Measurements from ENCODE around the gene ROBO2. TPM values are rescaled to one million over a fixed set of nuclear protein-coding genes. Genes with fewer than 3 reads are reported as not detected.

The ROBO2 gene
- total and polyA plus RNA-seq, 5 donors: 0.05 to 2.1 (median 0.39) TPM; not detected in 1

DNA sequence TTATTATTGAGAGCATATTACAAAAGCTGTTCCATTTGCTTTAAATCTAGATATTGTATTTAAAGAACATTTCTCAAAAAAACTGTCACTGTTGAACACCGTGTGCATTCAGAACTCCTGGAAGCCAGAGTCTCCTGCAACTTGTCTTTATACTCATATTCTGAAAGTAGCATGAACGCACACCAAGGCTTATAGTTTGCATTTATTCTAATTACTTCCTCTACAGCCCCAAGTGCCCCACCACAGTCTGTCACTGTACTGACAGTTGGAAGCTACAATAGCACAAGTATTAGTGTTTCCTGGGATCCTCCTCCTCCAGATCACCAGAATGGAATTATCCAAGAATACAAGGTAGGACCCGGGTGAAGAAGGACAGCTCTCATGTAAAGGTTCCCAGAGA lies 537.4 kb downstream of the ROBO2 start:
- DNase-seq (no peak), ATAC-seq (no peak)
- no peak overlapping the region for H3K4me3 ChIP-seq (ENCODE audit: low read length)
- no peaks in the 10 kb centered on the region for H3K4me1 ChIP-seq (ENCODE audit: control insufficient read depth, insufficient read depth, low read length)
- H3K27me3 ChIP-seq (ENCODE audit: control insufficient read depth, insufficient read depth): no peaks in the 10 kb centered on the region
- no peak overlapping the region for H3K27ac ChIP-seq (ENCODE audit: low read length)
- intact Hi-C loops (cut with DNase I): no loop called here
- 71% methylated on average over 3 of the region's 3 CpGs for WGBS
- no peaks in the 10 kb centered on the region for H3K9me3 ChIP-seq (ENCODE audit: control insufficient read depth, low read length)

DNA sequence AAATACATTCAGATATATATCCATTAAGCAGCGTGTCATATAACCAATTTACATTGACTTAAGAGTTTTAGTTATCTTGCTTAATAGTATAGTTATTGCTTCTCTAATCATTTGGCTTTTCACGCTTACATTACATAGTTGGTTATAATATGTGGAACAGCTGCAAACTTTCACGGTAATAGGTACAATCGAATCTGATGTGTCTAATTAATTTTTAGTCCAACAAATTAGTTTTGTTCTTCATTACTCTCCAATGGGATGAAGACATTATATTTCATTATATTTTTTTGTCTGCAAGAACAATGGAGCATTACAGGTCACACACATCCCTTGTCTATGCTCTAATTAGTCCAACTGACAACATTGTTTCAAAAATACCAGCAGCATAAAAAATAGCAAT lies 546.3 kb downstream of the ROBO2 start:
- Histone ChIP-seq H3K4me3 (ENCODE audit: low read length) (no peak overlapping the region), H3K27me3 (ENCODE audit: control insufficient read depth, insufficient read depth) (no peaks in the 10 kb centered on the region), H3K27ac (ENCODE audit: low read length) (no peak overlapping the region), H3K9me3 (ENCODE audit: control insufficient read depth, low read length) (no peaks in the 10 kb centered on the region), H3K4me1 (ENCODE audit: control insufficient read depth, insufficient read depth, low read length) (no peaks in the 10 kb centered on the region)
- DNase-seq (no peak), ATAC-seq (no peak)
- intact Hi-C loops (cut with DNase I): no loop called here
- WGBS: 90% methylated on average over 4 of the region's 4 CpGs

DNA sequence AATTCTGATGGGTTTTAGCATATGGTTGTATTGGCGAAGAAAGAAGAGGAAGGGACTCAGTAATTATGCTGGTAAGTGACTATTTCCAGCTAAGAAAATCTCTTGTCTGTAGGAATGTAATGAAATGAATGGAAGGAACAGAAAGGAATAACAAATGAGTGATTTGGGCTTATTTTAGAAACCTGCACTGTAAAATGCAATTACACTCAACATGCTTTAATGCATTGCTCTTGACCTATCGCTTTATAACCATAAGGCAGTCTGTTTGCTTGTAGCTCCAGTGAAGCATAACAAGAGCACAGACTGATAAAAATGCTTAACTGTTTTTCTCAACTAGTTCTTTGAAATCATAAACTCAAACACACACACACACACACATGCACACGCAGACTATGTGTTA lies 549.0 kb downstream of the ROBO2 start:
- no peak overlapping the region for H3K4me3 ChIP-seq (ENCODE audit: low read length)
- H3K27ac ChIP-seq (ENCODE audit: low read length): no peak overlapping the region
- H3K27me3 ChIP-seq (ENCODE audit: control insufficient read depth, insufficient read depth): no peaks in the 10 kb centered on the region
- WGBS: 88% methylated on average over 3 of the region's 3 CpGs
- H3K4me1 ChIP-seq (ENCODE audit: control insufficient read depth, insufficient read depth, low read length): no peaks in the 10 kb centered on the region
- intact Hi-C loops (cut with DNase I): no loop called here
- H3K9me3 ChIP-seq (ENCODE audit: control insufficient read depth, low read length): no peaks in the 10 kb centered on the region
- ATAC-seq (no peak), DNase-seq (no peak)

DNA sequence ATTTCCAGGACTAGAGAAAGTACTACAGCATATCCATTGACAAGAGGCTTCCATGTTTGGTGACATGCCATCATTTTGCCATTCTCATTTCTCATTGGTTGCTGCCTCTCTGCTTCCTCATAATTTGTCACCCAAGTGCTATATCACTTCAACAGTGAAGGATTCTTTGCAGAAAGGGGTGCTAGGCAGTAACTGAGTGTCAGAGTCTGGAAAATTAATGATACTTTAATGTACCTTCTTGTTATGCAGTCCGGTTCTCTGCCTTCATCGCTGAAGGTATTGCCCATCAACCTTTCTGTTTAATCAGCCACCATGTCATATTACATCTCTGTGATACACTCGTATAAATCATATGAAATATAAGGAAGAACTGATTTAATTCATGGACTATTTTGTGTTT lies 550.3 kb downstream of the ROBO2 start:
- intact Hi-C loops (cut with DNase I): no loop called here
- no peaks in the 10 kb centered on the region for H3K27me3 ChIP-seq (ENCODE audit: control insufficient read depth, insufficient read depth)
- no peaks in the 10 kb centered on the region for H3K4me1 ChIP-seq (ENCODE audit: control insufficient read depth, insufficient read depth, low read length)
- no peak for DNase-seq
- WGBS: 92% methylated on average over 3 of the region's 3 CpGs
- H3K9me3 ChIP-seq (ENCODE audit: control insufficient read depth, low read length): no peaks in the 10 kb centered on the region
- H3K27ac ChIP-seq (ENCODE audit: low read length): no peak overlapping the region
- no peak for ATAC-seq
- H3K4me3 ChIP-seq (ENCODE audit: low read length): no peak overlapping the region

DNA sequence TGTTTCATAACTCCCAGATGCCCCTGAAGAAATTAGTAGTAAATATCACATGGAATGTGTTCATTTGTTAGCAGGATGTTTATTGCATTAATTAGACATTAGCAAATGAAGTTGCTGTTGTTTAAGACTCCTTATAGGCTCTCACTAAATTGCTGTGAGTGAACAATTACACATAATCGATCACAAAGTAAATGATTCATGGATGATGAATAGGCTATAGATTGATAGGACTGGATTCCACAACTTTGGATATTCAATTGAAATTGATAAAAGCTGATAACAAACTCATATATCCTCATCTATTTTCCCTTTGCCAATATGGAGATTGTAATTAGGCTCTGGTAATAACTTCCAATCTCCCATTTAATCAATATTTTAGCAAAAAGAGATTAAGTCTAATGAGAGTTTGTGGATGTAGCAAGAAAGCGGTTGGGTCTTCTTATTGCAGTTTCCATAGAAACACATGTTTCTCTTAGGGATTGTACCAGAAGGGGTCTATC lies 555.5 kb downstream of the ROBO2 start:
- 96% methylated on average over 2 of the region's 2 CpGs for WGBS
- H3K27me3 ChIP-seq (ENCODE audit: control insufficient read depth, insufficient read depth): no peaks in the 10 kb centered on the region
- no peak for ATAC-seq
- intact Hi-C loops (cut with DNase I): no loop called here
- no peak for DNase-seq
- no peaks in the 10 kb centered on the region for H3K4me1 ChIP-seq (ENCODE audit: control insufficient read depth, insufficient read depth, low read length)
- no peak overlapping the region for H3K27ac ChIP-seq (ENCODE audit: low read length)
- no peaks in the 10 kb centered on the region for H3K9me3 ChIP-seq (ENCODE audit: control insufficient read depth, low read length)
- no peak overlapping the region for H3K4me3 ChIP-seq (ENCODE audit: low read length)

DNA sequence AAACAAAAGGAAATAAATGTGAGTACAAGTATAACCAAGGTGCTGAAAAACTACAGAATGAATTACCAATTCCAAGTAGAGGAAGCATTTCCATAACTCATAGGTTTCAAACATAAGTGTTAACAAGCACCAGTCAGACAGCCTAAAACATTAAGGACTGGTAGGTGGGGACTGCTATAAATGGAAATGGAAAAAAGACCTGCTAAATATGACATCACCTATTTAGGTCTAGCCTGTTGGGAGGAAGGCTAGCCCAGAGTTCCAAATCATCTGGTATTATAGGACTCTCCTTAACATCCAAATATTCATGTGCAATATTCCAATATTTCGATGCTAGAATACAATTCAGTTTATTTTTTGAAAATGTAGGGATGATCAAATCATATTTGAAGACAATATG lies 560.0 kb downstream of the ROBO2 start:
- H3K27ac ChIP-seq (ENCODE audit: low read length): no peak overlapping the region
- H3K27me3 ChIP-seq (ENCODE audit: control insufficient read depth, insufficient read depth): no peaks in the 10 kb centered on the region
- H3K4me3 ChIP-seq (ENCODE audit: low read length): no peak overlapping the region
- H3K9me3 ChIP-seq (ENCODE audit: control insufficient read depth, low read length): no peaks in the 10 kb centered on the region
- no peak for DNase-seq
- intact Hi-C loops (cut with DNase I): no loop called here
- H3K4me1 ChIP-seq (ENCODE audit: control insufficient read depth, insufficient read depth, low read length): no peaks in the 10 kb centered on the region
- 87% methylated on average over 1 of the region's 1 CpG for WGBS
- no peak for ATAC-seq

DNA sequence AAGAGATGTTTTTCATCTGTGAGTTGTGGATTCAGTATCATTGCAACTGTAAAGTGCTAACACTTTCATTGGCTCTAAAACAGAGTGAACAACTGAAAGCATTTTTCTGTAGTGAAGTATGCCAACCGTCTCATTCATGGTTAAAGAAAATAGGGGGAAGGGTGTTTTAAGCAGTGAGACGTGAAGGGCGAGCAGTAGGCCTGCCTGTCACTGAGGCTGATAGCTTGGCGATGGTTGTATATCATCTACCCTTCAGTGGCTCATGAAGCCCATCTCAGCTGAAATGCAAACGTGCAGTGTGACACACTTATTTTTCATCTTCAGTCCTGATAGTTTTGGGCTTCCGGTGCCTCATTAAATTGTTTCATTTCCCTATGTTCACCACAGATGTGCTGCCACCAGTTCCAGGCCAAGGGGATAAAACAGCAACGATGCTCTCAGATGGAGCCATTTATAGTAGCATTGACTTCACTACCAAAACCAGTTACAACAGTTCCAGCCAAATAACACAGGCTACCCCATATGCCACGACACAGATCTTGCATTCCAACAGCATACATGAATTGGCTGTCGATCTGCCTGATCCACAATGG lies 562.0 kb downstream of the ROBO2 start:
- no peaks in the 10 kb centered on the region for H3K4me1 ChIP-seq (ENCODE audit: control insufficient read depth, insufficient read depth, low read length)
- intact Hi-C loops (cut with DNase I): no loop called here
- no peak overlapping the region for H3K27ac ChIP-seq (ENCODE audit: low read length)
- H3K4me3 ChIP-seq (ENCODE audit: low read length): no peak overlapping the region
- 80% methylated on average over 9 of the region's 9 CpGs for WGBS
- no peak for DNase-seq
- H3K27me3 ChIP-seq (ENCODE audit: control insufficient read depth, insufficient read depth): no peaks in the 10 kb centered on the region
- no peaks in the 10 kb centered on the region for H3K9me3 ChIP-seq (ENCODE audit: control insufficient read depth, low read length)
- no peak for ATAC-seq

DNA sequence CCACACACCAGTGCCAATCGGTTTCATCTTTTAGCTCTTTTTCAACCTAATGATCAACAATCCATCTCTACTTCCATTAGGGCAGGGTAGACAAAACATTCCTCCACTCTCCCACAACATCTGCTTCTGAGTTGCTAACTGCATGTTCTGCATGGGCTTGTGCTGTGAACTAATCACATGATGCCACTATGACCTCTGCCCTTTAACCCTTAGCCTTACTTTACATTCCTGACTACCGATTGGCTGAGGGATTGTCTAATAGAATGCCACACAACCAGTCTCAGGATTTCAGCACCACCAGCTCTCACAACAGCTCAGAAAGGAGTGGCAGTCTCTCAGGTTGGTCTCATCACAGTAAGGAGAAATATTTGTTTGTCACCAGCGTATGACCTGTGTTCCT lies 562.8 kb downstream of the ROBO2 start:
- Histone ChIP-seq H3K9me3 (ENCODE audit: control insufficient read depth, low read length) (no peaks in the 10 kb centered on the region), H3K27me3 (ENCODE audit: control insufficient read depth, insufficient read depth) (no peaks in the 10 kb centered on the region), H3K4me1 (ENCODE audit: control insufficient read depth, insufficient read depth, low read length) (no peaks in the 10 kb centered on the region), H3K27ac (ENCODE audit: low read length) (no peak overlapping the region), H3K4me3 (ENCODE audit: low read length) (no peak overlapping the region)
- ATAC-seq (no peak), DNase-seq (no peak)
- 89% methylated on average over 3 of the region's 3 CpGs for WGBS
- intact Hi-C loops (cut with DNase I): no loop called here

DNA sequence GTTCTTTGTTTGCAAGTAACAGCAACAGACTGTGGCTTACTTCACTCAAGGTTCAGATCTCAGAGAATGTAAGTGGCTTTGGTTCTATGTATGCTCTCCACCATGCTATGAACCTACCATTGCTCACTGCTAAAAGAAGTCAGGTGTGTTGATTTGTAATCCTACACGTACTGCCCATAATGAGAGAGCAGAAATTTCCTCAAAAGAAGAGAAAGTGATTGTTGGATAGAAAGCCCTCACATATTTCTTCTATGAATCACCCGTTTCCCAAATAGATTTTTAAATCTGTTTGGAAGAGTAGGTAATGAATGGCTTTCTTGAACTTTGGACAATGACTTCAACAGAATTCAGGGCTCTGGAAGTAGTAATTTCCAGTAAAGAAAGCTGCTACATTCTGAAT lies 565.4 kb downstream of the ROBO2 start:
- H3K9me3 ChIP-seq (ENCODE audit: control insufficient read depth, low read length): no peaks in the 10 kb centered on the region
- 81% methylated on average over 2 of the region's 2 CpGs for WGBS
- no peaks in the 10 kb centered on the region for H3K27me3 ChIP-seq (ENCODE audit: control insufficient read depth, insufficient read depth)
- ATAC-seq (no peak), DNase-seq (no peak)
- H3K4me3 ChIP-seq (ENCODE audit: low read length): no peak overlapping the region
- intact Hi-C loops (cut with DNase I): no loop called here
- no peak overlapping the region for H3K27ac ChIP-seq (ENCODE audit: low read length)
- H3K4me1 ChIP-seq (ENCODE audit: control insufficient read depth, insufficient read depth, low read length): no peaks in the 10 kb centered on the region

DNA sequence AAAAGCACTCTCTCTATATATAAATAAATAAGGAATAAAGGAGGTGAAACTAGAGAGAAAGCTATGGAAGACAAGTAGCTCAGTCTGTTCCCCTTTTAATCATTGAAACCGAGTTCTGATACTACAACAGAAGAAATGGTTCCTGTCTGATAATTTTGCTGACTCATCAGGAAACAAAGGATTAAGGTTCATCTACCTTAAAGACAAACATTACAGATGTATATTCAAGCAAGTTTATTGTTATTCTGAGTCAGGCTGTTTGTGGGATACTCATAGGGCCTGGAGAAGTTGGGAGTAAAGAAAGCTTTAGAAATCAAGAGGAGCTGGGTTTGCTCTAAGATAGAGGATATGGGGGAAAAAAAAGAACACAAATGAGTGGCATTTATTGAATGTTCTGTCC lies 566.0 kb downstream of the ROBO2 start:
- DNase-seq (no peak), ATAC-seq (no peak)
- H3K4me1 ChIP-seq (ENCODE audit: control insufficient read depth, insufficient read depth, low read length): no peaks in the 10 kb centered on the region
- 59% methylated on average over 1 of the region's 1 CpG for WGBS
- H3K9me3 ChIP-seq (ENCODE audit: control insufficient read depth, low read length): no peaks in the 10 kb centered on the region
- no peak overlapping the region for H3K4me3 ChIP-seq (ENCODE audit: low read length)
- H3K27me3 ChIP-seq (ENCODE audit: control insufficient read depth, insufficient read depth): no peaks in the 10 kb centered on the region
- intact Hi-C loops (cut with DNase I): no loop called here
- no peak overlapping the region for H3K27ac ChIP-seq (ENCODE audit: low read length)

DNA sequence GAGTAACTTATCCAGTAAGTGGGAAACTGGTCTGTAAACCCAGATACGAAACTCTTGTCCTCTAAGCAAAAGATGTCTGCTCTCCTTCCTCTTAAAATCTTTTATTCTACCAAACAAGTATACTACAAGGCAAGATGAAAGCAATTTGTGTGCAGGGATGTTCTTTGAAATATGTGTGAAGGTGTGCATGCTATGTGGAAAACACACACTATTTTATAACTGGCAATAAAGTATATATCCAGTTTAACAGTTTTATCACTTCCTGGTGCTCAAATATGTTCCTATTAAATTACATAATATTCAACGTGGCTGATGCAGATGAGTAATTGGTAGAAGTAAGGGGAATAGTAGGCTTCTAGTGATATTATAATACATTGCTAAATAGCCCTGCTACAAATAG lies 566.5 kb downstream of the ROBO2 start:
- Histone ChIP-seq H3K4me3 (ENCODE audit: low read length) (no peak overlapping the region), H3K9me3 (ENCODE audit: control insufficient read depth, low read length) (no peaks in the 10 kb centered on the region), H3K4me1 (ENCODE audit: control insufficient read depth, insufficient read depth, low read length) (no peaks in the 10 kb centered on the region), H3K27me3 (ENCODE audit: control insufficient read depth, insufficient read depth) (no peaks in the 10 kb centered on the region), H3K27ac (ENCODE audit: low read length) (no peak overlapping the region)
- intact Hi-C loops (cut with DNase I): no loop called here
- no peak for DNase-seq
- 59% methylated on average over 2 of the region's 2 CpGs for WGBS
- ATAC-seq: no peak

DNA sequence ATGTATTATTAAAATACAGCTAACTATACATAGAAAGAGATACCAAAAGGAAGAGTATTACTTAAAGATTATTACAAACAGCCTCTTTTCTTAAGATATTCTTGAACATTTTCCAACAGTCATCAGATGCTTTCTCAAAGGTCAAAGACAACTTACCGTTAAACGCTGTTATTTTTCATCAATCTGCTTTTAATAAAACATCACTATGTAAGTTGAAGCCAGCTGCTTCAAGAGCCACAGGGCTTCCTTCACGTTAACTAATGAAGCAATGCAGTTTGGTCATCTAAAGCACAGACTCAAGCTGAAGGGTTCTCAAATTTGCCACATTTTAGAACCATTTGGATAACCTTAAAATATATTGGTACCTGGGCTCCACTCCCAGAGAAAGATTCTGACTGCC lies 578.8 kb downstream of the ROBO2 start:
- WGBS: 75% methylated on average over 3 of the region's 3 CpGs
- no peaks in the 10 kb centered on the region for H3K9me3 ChIP-seq (ENCODE audit: control insufficient read depth, low read length)
- H3K4me3 ChIP-seq (ENCODE audit: low read length): no peak overlapping the region
- intact Hi-C loops (cut with DNase I): no loop called here
- no peak for DNase-seq
- H3K27me3 ChIP-seq (ENCODE audit: control insufficient read depth, insufficient read depth): no peaks in the 10 kb centered on the region
- no peak overlapping the region for H3K27ac ChIP-seq (ENCODE audit: low read length)
- H3K4me1 ChIP-seq (ENCODE audit: control insufficient read depth, insufficient read depth, low read length): no peaks in the 10 kb centered on the region
- no peak for ATAC-seq

All from right cardiac atrium (tissue), 5 donors.